ENCODE data around the gene HIPK1.
A peak's percentile ranks its signal among the peaks of the same experiment; 100 is the strongest.

The HIPK1 gene

GRCh38 chr1:113928941-113929749 lies at the start of gene HIPK1:
Gene HIPK1 (plus strand): TSS chr1:113929324.
- DNase-seq, result peak; percentile 89

DNA sequence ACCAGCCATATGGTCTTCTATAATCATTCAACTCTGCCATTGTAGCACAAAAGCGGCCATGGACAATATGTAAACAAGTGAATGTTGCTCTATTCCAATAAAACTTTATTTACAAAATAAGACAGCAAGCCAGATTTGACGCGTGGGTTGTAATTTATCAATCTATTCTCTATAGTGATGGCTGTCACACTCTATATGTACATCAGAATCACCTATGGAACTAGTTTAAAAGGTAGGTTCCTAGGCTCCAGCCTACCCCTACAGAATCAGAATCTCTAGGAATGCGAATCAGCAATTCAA lies 49.4 kb upstream of the HIPK1 start:
- DNase-seq, result no peak

DNA sequence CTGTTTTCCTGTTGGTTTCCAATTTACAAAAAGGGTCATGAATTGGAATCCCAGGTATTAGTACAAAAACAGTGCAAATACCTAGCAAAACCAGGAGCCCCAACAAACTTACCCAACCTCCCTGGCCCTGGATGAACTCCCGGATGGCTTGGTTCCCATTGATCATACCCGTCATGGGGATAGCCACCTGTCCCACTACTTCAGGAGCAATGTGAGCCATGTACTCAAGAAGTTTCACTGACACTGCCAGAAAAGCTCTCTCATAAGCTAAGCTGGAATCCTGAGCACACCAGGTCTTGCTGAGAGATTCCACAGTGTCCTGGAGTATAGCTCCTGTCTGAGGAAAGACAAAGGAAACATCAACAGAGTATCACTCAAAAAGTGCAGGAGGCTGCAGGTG lies 47.5 kb upstream of the HIPK1 start:
- DNase-seq, result no peak

- no peak for DNase-seq
Measured at GRCh38 chr1:113886417-113887401, 42.4 kb upstream of the HIPK1 start.

GRCh38 chr1:113887402-113888175 lies 41.5 kb upstream of the HIPK1 start, which contains the start of gene BCL2L15:
Gene BCL2L15 (minus strand): TSS chr1:113887581. CDS start chr1:113887375, 206 bp downstream.
- no peak for DNase-seq

GRCh38 chr1:113890816-113891215 lies 38.3 kb upstream of the HIPK1 start:
- DNase-seq, result no peak

GRCh38 chr1:113891631-113892220 lies 37.4 kb upstream of the HIPK1 start:
- DNase-seq, result no peak

DNA sequence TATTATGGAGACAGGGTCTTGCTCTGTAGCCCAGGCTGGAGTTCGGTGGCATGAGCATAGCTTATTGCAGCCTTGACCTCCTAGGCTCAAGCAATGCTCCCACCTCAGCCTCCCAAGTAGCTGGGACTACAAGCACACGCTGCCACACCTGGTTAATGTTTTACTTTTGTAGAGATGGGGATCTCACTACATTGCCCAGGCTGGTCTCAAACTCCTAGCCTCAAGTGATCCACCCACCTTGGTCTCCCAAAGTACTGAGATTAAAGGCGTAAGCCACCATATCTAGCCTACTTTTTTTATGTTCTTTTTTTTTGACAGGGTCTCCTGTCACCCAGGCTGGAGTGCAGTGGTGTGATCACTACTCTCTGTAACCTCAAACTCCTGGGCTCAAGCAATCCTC lies 35.9 kb upstream of the HIPK1 start:
- DNase-seq, result no peak

- no peak for DNase-seq
Measured at GRCh38 chr1:113895098-113895497, 34.0 kb upstream of the HIPK1 start.

DNA sequence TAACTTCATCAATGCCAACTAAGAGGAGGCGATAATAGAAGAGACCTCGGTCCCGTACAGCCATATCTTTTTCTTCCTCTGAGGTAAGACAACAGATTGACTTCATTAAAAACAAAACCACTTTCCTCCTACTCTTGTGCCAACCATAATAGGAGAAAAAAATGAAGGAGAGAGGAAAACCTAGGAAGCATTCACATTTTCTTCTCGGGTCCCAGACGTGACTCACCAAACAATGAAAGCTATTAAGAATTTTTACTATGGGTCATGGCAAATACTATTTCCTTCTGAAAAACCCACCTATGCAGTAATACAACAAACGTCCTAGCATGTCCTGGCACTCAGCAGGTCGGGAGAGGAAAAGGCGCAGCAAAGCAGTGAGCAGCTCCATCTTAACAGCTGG lies 33.2 kb upstream of the HIPK1 start:
- no peak for DNase-seq

DNA sequence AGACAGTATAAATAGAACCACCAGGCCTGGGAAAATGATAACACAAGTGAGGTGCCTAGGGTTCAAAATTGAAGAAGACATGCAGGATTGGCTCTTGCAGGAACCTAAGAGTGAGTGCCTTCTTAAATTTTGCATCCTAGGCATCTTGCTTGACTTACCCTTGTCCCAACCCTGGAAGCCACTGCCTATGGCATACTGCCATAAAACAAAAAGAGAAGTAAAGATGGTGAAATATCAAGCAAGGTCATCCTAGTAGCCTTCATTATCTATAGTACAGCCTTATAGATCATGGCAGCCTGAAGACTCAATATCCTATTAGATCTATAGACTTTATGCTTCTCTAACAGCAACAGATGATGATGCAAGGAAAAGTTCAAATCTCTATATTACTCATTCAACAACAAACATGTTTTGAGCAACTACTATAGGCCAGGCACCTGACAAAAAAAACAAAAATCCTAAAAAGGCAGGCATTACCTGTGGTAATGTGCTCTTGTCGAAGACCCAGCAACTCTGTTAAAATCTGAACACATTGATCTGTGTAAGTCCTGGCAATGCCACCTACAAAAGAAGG lies 30.8 kb upstream of the HIPK1 start:
- no peak for DNase-seq

DNA sequence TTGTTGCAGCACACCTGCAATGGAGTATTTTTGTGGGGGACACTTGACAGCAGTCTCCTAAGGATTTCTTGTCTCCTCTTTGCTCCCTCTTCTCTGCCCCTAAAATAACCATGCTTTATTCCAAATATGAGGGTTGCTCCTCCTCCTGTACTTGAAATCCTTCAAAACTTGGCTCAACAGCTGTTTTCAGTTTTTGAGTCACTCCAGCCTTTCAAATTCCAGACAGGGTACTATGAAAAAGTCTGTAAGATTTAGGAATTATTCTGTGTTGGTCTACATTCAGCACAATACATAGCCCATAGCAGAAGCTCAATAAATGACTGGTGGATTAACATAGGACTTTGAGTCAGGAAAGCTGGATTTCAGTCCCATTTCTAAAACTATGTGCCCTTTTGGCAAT lies 30.0 kb upstream of the HIPK1 start:
- no peak for DNase-seq

DNA sequence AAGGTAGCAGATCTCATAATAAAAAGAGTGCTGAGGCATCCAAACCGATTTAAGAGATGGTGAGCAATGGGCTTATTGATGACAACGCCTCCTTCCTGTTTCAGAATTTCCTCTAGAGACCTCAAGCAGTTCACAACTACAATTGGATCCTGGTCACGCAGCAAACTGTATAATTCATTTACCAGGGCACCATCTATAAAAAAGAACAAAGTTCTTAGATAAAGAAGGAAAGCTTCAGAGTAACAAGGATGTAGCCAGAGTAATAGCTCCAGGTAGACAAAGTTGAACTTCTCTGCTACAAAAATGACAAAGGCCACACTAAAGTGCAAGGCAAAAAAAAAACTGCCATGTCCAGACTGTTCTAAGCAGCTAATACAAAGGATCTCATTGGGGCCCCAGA lies 27.9 kb upstream of the HIPK1 start:
- DNase-seq, result no peak

GRCh38 chr1:113903501-113904292 lies 25.4 kb upstream of the HIPK1 start:
- DNase-seq, result no peak

DNA sequence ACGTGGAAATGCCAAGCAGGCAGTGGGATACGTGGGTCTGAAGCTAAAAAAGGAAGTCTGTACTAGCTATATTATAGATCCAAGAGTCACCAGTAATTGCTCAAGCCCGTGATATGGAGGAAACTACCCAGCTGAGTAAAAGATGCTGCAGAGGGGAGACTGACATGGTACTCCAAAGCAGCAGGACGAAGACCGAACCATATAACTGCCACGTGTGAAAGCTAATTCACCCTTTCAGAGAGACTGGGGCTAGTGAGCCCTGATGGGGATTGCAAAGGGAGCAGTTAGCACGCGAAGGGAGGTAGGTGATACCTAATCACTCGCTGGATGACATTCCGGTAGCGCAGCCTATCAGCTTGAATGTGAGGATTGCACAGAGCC lies 24.8 kb upstream of the HIPK1 start:
- peak; percentile 85 for DNase-seq

DNA sequence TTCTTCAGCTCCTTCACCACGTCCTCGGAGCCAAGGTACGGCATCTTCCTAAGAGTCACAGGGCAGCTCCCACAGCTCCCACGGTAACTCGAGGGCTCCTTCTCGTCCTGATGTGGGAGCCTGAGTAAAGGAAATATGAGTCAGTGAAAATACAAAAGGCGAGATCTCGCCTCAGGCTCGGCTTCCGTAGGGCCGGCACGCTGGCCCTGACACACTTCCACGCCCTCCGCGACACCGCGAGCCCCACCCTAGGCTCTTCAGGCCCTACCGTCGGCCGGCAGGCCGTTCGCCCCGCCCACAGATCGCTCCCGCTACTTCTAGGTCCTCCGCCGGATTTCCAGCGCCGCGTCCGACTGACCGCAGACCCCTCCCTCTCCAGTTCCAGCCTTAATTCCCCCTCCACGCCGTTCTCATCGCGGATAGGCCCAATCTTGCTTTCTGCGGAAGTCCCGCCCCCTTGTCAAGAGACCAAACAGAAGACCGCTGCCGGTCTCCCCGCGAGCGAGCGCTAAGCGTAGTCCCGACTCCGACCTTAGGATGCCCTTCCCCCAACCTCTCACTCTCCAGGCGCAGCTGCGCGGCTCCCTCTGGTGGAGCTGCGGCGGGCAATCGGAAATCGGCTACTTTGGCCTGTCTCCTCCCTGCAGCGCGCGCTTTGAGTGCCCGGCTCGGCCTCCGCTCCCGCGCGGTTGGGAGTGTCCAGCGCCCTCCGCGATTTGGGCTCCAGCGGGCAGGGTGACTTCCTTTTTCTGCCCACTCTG lies 24.3 kb upstream of the HIPK1 start, which contains the start of the genes AP4B1 and DCLRE1B:
Gene AP4B1 (minus strand): TSS at position 126 of the 761 bp plus-strand sequence. CDS start 82 bp downstream, at position 44.
Gene DCLRE1B (plus strand): TSS at position 653 of the 761 bp plus-strand sequence. CDS start 261 bp downstream, outside the sequence.
- peak; percentile 99 for DNase-seq

GRCh38 chr1:113905435-113905861 lies 23.7 kb upstream of the HIPK1 start:
- DNase-seq, result peak; percentile 36

DNA sequence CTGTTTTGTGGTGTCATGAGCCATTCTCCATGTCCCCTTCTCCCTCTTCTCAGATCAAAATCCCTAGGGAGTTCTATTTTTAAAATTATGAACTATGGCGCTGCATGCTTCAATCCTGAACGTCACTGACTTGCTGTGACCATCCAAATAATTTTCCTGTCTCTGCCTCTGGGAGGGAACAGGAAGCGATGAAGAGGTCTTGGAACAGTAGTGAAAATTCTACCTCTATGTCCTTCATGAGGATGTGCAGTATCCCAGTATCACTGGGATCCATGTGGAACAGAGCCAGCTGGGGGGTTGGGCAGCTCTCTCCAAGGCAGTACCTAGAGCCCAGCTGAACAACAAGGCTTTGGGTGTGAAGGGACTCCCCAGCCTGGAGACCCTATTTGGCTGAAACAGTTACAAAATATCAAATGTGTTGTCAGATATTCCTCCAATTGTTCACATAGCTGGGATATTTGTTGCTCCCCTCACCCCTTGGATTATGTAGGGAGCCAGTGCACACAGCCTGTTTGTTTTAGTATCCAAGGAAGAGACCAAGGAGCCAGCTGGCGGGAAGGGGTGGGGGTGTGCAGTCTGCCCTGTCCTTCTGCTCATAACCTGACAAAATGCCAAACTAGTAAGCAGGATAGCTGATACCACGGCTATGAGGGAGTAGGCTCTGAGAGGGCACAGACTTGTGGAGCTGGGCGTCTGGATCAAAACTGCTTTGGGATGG lies 16.4 kb upstream of the HIPK1 start:
- peak; percentile 4 for DNase-seq

- no peak for DNase-seq
Measured at GRCh38 chr1:113913312-113913668, 15.8 kb upstream of the HIPK1 start.

Data from NCI-H1105 treated with DMSO at 0.1 percent for 48 hours (cell line).